LNCAP (cell line): ENCODE data around the gene MBD5.

Experiments
- TF ChIP-seq, protein P1 (sequence below): fragments of 450-650 bp; IDR thresholded peaks from 2 replicates; pipeline ENCODE4 v1.5.1; 2017; ENCODE audit warnings: mild to moderate bottlenecking

Gene MBD5

DNA sequence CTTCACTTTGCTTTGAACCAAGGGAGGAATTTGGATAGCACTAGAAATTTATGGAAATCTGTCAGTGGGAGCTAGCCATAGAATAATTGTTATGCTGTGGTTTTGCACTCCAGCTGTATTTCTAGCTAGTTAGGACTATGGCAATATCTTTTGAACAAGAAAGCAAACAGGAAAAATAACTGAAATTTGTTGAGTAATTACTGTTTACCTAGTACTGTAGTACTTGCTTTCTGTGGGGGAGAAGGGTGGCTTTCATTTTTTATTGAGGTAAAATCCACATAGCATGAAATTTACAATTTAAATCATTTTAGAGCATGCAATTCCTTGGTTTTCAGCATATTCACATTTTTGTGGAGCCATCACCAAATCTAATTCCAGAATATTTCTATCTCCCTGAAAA lies 28.4 kb downstream of the MBD5 start:
- TF ChIP-seq, protein P1, sequence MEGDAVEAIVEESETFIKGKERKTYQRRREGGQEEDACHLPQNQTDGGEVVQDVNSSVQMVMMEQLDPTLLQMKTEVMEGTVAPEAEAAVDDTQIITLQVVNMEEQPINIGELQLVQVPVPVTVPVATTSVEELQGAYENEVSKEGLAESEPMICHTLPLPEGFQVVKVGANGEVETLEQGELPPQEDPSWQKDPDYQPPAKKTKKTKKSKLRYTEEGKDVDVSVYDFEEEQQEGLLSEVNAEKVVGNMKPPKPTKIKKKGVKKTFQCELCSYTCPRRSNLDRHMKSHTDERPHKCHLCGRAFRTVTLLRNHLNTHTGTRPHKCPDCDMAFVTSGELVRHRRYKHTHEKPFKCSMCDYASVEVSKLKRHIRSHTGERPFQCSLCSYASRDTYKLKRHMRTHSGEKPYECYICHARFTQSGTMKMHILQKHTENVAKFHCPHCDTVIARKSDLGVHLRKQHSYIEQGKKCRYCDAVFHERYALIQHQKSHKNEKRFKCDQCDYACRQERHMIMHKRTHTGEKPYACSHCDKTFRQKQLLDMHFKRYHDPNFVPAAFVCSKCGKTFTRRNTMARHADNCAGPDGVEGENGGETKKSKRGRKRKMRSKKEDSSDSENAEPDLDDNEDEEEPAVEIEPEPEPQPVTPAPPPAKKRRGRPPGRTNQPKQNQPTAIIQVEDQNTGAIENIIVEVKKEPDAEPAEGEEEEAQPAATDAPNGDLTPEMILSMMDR, result no peak

DNA sequence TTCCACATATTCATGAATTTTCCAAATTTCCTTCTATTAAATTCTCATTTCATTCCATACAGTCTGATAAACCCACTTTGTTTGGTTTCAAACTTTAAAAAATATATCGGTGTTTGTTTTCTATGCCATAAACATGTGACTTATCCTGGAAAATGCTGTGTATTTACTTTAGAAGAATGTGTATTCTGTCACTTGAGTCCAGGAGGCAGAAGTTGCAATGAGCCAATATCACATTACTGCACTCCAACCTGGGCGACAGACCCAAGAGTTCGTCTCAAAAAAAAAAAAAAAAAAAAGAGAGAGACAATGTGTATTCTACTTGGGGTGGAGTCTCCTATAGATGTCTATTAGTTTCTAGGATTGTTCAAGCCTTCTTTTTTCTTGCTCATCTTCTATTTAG lies 31.8 kb downstream of the MBD5 start:
- TF ChIP-seq, protein P1, result no peak

DNA sequence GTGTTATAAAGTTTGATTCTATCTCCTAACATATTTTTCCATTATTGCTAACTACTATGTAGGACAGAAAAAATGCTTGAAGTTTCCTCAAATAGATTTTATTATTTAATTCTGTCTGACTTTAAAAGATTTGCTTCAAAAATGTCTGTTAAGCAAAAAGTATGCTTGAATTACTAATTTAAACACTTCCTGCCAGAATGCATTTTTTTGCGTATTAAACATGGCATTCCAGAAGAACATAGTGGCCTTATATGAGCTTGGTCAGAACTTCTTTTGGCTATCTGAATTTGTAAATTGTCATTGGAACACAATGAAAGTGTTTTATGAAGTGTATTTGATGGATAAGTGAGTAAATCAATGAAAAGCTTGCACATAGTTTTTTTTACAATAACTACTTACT lies 37.8 kb downstream of the MBD5 start:
- TF ChIP-seq, protein P1, result no peak

DNA sequence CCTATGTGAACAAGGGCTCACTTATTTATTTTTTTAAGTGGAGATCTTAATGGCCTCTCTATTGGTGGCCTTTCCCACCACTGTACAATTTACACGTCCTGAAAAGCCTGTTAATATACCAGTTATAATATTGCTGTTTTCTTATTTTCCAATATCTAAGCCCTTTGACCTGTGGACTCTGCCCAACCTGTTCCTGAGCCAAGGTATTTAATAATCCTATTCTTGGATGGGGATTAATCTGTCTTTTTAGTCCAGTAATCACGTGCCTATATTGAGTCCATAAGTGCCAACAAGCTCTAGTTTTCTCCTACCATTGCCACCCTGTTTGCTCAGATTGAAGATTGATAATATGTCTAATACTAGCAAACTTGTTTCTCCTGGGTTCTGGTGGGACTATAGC lies 42.7 kb downstream of the MBD5 start:
- TF ChIP-seq, protein P1, result no peak

DNA sequence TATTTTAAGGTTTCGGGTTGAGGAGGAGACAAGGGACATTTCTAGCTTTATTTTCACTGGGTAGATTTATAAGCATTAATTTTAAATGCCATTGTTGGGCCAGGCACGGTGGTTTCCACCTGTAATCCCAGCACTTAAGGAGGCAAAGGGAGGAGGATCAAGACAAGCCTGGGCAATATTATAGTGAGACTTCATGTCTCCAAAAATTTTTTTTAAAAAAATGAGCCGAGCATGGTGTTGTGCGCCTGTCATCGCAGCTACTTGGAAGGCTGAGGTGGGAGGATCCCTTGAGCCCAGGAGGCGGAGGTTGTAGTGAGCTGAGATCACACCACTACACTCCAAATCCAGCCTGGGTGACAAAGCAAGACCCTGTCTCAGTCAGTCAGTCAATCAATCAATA lies 45.0 kb downstream of the MBD5 start:
- TF ChIP-seq, protein P1, result no peak

DNA sequence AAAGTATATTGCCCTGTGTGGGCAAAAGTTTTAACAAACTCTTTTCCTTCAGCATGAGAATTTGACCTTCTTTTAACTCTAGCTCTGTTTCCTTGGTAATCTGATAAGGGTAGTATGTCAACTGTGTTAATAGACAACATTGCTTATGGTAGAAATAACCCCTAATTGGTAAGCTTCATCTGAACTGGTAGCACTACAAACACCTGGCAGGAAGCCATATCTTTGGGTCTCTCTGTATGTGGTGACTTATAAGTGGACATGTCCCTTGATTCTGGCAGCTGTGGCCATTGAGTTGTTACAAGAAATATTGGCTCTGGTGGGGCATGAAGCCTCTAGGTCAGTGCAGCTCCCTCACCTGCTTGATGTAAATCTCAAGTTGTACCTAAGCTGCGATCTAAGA lies 46.9 kb downstream of the MBD5 start:
- TF ChIP-seq, protein P1, result no peak

DNA sequence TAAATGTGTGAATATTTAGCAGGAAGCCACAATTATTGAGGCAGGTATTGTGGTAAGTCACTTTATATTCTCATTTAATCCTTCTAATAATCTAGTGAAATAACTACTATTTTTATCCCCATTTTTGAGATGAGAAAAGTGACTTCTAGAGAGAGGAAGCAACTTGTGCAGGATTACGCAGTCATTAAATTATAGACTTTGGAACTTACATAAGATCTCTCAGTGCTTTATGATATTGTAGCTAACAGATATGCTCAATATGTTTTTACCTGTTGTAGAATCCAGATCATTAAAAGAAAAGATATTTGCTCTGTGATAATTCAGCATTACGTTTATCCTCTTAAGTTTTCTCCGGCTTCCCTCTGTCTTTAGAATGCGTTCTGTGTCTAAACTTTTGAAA lies 50.5 kb downstream of the MBD5 start:
- TF ChIP-seq, protein P1, result no peak

DNA sequence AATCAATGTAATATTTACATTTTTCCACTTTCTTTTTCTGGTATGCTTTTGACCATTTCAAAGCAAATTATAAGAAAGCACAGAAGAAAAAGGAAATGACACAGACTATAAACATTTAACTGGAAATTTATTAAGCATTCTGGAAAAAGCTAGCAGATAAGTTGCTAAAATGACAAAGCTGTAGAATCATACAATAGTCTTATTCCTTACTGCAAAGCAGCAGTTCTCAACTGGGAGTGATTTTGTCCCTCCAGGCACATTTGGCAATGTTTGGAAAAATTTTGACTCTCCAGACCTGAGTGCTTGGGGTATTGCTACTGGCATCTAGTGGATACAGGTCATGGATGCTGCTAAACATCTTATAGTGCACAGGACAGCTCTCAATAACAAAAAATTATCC lies 75.1 kb downstream of the MBD5 start:
- TF ChIP-seq, protein P1, result no peak
